GM19240 (cell line): ENCODE data around the gene EPB41L1.

Experiments
- DNase-seq: peaks from one replicate; pipeline ENCODE4 v3.0.0; 2011; ENCODE audit warnings: low spot score; ENCODE audit not compliant: insufficient read length

The EPB41L1 gene

DNA sequence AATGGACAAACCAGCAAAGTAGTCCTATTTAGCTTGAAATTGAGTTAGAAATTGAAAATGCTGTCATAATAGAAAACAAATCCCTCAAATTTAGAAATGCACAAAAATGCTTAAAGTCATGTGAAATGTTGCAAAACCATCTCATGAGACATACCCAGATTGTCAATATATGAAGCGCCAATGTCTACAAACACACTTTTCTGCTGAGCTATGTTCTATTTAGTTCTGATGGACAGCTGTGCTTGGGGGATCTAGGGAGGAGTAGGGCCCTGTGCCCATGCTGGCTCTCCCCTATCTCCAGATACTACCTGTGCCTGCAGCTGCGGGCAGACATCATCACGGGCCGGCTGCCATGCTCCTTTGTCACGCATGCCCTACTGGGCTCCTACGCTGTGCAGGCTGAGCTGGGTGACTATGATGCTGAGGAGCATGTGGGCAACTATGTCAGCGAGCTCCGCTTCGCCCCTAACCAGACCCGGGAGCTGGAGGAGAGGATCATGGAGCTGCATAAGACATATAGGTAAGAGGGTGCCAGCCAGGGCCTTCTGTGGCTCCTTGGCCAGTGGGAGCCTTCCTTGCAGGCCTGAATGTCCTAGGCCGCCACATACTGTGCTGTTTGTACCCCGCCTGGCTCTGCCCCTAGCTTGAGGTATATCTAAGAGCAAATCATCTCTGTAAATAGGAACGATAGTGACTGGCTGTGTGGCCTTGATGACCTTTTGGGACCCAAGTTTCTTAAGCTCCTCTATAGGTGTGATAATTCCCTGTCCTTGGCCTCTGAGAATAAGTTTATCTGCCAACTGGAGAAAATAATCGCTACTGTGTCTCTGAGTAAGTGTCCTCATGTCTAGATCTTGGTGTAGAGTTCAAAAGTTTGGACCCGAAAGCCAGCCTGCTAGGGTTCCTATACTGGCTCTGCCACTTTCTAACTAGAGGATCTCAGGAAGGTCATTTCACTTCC, 30.6 kb downstream of the EPB41L1 start:
- no peak for DNase-seq

DNA sequence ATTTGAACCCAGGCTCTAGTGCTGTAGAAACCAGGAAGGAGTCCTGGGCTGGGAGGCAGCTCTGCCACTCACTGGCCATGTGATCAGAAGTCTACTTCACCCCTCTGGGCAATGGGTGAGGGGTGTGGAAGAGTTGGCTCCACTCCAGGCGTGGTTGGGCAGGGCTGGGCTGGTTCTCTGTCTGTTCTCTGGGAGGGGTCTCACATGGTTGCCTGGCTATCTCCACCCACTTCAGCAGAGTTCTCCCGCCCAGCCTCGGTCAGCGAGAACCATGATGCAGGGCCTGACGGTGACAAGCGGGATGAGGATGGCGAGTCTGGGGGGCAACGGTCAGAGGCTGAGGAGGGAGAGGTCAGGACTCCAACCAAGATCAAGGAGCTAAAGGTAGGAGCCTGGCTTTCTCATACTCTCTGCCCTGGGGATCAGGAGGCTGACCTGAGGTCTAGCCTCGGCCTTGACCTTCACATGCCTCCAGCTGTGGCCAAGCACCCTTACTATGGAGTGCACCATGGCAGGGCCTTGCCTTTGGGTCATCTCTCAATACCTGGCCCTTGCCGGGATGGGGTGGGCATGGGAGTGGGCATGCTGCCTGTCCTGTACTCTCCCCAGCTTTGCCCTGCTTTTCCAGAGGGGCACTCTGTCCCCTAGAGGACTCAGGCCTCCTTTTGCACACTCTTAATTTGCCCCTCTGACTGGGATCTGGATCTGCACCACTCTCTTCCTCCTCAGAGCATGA, 39.6 kb downstream of the EPB41L1 start:
- DNase-seq = no peak

DNA sequence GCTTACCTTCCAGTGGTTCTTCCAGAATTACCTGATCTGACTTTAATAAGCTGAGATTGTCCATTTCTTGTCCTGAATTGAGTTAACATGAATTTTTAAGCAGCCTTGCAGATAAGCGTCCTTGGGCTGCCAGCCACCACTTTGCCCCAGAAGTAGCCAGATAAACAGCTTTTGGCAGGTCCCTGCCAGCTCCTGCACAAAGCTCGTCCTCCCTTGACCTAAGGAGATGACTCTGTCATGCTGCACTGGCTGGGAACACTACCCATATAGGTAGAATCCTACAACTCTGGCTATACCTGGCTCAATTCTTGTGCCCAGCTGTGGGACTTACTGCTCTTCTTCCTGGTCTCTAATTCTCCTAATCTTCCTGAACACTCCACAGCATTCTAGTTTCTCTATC, 42.1 kb downstream of the EPB41L1 start:
- DNase-seq = no peak

DNA sequence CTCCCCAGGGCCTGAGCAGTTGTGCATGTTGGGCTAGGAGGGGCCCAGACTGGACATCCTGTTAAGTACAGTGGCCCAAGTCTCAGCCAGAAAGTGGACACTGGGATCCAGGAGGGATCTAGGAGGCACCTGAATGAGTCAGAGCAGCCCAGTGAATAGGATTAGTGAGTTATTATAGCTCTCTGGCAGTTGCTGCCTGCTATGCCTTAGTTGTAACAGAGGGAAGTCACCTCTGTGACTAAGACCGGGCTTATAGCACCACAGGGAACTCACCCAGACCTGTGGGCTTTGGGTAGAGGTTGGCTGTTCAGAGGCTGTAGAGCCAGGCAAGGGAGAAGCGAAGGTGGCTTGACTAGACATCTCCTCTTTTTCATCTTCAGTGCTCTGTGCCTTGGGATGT, 42.7 kb downstream of the EPB41L1 start:
- no peak for DNase-seq

DNA sequence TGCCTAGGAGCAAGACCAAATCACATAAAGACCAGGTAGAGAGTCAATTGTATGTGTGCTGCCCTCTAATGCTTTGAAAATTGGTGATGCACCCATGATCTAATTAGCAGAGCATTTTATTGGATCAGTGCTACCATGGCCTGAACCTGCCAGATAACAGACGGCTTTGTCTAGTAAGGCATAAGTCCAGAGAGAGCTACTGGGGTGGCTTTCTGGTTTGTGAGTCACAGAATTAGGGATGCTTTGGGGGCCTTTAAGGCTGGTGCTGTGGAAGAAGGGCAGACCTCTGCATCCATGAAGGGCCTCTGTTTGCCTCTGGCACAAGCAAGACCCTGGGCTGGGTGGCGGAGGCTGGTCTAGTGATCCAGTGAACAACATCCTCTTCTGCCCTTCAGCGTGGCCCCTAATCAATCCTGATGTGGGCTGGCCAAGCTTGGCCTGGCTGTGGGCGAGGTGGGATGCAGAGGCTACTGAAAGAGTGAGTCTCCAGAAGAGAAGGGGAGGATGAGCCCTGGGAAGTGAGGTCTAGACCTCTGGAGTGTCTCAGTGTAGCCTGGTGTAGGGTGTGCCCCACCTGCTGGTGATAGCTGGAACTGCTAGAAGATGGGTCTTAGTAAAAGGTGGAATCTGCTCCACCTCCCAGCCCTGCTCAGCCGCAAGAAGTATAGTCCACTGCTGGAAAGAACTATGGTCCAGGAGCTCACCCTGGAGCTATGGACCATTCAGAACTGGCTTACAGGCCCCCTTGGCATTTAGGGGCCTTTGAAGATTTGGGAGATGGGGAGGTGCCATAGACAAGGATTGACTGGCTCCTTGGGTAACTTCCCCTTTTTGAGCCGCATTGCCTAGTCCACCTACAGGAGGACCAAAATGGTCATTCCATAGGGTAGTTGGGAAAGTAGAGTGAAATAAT, 45.1 kb downstream of the EPB41L1 start:
- peak; percentile 71 for DNase-seq

DNA sequence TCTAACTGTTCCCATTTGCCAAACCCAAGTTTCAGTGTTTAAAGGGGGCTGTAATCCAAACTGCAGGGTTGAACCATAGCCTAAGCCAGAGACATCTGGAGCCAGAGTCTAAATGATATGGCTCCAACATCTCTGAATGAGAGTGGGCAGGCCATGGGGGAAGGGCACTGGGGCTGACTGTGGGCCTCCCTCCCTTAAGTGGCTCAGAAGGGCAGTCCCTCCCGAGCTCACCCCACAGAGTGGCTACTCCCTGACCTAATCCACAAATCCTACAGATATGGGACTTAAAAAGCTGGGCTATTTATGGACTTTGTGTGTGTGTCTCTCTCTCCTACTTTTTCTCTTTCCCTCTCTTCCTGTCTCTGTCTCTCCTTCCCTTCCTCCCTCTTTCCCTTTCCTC, 45.9 kb downstream of the EPB41L1 start:
- DNase-seq = no peak

DNA sequence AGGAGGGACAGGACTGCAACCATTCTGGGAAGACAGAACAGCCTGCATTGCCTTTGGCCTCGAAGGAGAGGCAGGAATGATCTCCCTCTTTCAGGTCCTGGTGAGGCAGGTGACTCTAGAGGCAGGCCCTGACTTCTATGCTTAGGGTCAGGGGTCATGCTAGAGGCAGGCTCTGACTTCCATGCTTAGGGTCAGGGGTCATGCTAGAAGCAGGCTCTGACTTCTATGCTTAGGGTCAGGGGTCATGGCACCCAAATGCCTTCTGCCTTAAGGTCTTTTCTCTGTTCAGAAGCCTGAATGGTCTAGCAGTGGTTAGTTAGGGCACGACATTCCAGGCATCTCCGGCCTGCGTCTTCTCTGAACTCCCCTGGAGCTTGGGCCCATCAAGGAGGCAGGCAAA, 46.7 kb downstream of the EPB41L1 start:
- no peak for DNase-seq

DNA sequence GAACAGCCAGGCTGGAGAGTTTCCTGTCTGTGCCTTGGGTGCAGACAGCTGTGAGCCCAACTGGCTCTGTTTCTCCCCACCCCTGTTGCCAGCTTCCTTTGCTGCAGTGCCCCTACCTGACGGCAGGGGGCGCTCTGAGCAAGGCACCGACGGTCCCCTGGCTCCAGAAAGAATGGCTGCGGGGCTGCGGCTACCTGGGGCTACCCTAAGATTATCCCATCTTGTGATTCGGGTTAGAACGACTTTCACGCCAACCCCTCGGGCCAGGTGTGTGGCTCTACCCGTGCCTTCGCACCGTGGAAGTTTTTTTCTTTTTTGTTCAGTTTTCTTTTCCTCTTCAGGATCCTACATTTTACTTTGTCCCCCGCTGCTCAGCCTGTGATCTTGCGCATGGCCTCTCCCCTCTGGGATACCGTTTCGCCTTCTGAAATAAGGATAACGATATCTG, 48.4 kb downstream of the EPB41L1 start:
- DNase-seq = peak; percentile 85

DNA sequence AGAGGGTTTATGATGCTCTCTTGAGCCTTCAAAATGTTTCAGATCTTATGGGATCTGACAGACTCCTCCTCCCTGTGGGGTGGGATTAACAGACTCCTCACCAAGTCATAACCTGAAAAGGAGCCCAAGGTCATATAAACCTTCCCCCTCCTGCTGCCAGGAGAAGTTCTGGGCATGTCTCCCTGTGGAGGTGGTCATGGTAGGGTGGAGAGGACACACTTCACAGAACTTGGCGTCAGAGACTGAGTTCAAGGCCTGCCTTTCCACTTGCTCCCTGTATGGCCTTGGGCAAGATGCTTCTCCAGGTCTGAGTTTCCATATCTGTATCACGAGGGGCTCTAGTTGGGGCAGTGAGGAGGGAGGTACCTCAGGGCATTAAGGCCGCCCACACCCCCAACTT, 49.3 kb downstream of the EPB41L1 start:
- no peak for DNase-seq

DNA sequence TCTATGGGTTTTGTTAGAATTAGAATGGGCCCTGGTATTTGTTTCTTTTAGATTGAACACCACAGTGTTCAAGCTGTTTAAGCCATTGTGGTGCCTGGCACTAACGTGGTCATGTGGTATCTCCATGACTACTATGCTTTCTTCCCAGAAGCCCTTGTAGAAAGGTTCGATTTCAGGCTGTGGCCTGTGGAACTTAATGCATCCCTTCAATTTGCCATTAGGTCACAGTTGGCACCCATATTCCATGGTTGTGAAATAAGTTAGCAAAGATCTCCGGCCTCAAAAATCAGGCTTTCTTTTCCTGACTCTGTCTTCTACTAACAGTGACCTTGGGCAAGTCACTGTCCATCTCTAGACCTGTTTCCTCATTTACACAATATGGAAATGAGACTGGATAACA, 50.5 kb downstream of the EPB41L1 start:
- DNase-seq = no peak

DNA sequence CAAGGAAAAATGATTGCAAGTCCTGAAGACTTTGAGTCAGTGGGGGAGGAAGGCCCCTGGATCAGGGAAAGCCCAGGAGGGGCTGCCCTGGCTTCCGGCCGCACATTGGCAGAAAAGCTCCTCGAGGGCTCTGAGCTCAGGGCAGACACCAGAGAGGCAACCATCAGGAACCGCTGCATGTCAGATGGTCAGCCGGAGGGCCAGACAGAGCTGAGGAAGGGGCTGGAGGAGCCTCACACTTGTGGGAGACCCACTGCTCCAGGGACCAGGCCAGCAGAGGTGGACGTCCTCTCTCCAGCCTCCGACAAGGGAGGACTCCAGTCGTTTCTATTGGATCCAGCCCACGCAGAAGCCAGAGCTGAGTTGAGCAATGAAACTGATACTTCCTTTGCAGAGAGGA, 51.5 kb downstream of the EPB41L1 start:
- no peak for DNase-seq

DNA sequence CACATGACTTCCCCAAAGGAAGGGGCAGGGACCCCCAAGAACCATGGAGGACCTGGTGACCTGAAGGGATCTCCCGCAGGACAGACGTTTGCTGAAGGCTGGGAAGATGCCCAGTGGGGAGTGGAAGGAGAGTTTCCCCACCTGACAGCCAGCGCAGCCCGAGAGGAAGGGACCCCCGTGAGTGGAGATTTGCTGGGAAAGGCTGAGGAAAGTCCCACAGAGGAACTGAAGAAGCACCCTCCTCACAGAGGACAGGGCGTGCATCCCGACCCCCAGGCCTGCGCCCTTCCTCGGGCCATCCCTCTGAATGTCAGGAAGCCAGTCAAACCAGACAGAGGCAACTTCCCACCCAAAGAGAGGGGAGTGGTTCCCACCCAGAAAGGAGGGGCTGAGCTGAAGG, 52.1 kb downstream of the EPB41L1 start:
- no peak for DNase-seq

DNA sequence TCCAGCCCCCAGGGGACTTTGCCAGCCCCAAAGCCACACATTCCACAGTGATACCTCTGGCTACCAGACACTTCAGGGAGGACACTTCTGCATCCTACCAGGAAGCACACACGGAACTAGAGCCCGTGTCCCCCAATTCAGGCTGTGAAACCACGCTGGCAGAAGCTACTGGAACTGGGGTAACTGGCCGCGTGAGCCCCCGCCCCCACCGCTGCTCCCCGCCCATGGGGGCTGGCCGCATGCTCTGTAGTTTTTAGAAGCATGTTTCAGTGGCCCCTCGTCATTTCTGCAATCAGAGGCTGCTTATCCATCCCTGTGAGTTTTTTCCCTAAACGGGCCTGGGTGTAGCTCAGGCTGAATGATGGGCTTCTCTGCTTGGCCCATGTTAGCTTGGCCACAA, 53.1 kb downstream of the EPB41L1 start:
- no peak for DNase-seq

DNA sequence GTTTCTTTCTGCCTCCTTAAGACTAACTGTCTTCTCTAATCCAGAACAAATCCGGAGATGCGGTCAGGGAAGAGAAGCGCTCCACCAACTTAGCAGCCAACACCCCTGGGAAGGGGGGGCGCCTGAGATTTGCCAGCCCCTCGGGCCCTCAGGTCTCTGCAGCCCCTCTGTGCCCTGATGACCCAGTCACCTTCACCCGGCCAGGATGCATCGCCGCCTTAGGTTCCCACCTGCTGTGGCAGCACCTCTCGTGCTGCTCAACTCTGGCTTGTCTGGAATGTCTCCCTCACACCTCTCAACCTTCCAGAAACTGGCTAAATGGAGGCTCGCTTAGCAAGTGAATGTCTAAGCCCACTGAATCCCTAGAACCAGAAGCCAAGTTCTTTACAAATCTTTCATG, 53.7 kb downstream of the EPB41L1 start:
- DNase-seq = no peak

DNA sequence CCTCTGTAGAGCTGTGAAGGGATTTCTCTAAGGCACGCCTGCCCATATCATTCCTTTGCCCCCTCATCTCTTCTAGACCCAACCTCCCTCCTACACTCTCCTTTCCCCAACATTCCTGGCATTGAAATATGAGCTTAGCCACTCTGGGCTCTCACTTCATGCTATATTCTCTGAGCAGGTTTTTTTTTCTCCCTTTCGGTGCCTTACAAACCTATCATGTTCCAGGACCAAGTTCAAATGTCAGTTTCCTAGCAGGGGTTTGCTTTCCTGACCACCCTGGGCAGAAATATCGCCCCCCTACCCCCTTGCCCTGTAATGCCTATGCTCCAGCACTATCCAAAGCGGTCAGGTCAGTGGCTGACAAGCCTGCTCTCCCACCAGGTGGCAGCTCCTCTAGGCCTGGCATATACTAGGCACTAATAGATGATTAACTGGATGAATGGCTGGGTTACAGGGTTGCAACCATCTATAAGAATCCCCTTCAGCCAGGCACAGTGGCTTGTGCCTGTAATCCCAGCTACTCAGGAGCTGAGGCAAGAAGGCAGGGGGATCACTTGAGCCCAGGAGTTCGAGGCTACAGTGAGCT, 56.0 kb downstream of the EPB41L1 start:
- no peak for DNase-seq

DNA sequence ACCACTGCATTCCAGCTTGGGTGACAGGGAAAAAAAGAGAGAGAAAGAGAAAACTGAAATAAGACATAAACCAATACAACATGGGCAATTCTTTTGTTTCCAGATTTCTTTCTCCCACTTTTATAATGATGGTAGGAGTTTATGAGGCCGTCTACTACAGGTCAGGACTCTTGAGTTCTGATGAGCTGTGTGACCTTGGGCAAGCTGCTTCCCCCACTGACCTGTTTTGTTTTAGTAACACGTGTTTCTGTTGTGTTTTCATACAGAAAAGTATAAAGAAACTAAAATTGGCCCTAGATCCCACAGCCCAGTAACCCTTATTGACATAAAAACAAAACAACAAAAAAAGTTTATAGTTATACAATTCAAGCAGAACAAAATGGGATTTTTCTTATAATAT, 58.8 kb downstream of the EPB41L1 start:
- DNase-seq = no peak

DNA sequence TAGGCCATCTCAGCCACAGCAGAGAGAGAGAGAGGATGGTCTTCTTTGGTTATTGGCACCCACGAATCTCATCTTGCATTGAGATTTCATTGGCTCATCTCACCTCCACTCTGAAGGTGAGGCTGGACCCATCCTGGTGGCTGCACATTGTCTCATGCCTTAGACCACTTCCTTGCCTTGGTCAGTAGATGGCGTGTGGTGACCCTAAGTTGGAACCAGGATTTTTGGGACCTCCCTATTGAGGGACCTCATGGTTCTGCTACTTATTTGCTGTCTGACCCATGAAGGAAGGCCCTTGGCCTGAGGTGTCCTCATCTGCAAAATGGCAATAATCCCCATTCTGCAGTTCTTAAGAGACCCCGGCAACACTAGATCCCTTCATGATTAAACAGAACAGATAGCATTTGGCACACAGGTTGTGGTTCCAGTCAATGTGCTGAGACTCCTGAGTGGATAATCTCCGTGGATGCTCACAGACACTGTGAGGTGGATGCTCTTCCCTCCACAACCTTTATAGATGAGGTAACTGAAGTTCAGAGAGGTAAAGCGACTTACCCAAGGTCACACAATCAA, 60.2 kb downstream of the EPB41L1 start:
- peak; percentile 46 for DNase-seq

DNA sequence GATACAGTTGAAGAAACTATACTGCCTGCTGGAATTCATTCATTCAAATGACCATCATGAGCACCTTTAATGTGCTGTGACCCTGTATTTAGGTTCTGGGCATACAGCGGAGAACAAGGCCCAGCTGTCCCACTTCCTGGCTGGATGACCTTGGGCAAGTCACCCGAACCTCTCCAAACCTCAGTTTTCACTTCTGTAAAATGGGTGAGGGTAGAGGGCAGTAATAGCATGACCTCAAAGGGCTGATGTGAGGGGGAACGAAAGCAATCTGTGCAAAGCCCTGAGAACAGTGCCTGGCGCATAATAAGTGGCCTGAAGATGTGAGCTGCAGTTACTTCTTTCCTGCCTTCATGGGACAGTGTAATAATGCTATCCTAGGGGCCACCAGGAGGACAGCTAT, 61.2 kb downstream of the EPB41L1 start:
- no peak for DNase-seq

DNA sequence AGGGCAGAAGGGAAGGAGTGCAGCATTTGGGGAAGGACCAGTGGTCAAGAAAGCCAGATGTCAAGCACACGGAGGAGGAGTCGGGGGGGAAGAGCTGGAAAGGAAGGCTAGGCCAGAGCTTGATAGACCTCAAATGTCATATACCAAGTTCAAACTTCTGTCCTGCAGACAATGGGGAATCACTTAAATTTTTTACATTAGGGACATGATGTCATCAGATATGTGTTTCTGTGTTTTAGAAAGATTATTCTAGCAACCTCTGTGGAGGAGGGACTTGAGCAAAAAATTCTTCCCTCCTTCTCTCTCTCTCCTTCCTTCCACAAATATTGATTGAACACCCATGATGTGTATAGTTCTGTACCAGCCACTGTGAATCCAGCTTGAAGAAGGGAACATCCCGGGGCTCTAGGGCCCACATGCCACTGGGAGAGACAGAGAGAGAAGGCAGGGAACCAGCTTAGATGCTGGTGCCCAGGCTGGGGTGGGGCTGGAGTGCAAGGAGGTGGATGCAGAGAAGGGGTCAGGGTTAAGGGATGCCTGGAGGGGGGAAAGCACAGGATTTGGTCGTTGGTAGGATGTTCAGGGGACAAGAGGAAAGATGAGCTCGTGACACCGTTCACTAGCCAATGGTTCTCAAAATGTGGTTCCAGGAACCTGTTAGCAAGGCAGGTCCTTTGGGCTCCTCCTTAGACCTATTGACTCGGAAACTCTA, 61.9 kb downstream of the EPB41L1 start:
- no peak for DNase-seq

DNA sequence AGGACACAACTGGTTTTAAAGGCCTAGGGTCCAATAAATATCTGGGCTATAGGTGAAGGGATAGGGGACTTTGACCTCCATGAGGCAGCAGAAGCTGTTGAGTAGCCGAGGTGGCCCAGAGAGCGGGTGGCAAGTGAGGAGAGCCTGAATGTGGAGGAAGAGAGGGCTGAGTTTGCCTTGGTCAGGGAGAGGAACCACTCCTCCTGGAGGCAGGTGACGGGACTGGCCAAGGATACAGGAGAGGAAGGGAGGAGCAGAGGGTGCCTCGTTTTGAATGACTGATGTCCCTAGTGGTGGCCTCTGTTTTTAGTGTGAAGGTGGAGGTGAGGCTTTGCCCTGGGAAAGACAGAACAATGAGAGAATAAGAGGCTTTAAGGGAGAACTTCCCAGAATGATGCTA, 62.7 kb downstream of the EPB41L1 start:
- no peak for DNase-seq
